ENCODE results near the gene UTS2B.
"Not testable (repeated sequence)": the region's sequence is repeated elsewhere in the genome, so short reads cannot be mapped to it uniquely, and the experiment has no call there.

Gene UTS2B

GRCh38 chr3:191269289-191270085, 60.8 kb downstream of the UTS2B start:
- DNase-seq = no peak

- no peak for DNase-seq
Measured at GRCh38 chr3:191268737-191269136, 61.6 kb downstream of the UTS2B start.

- no peak for DNase-seq
Measured at GRCh38 chr3:191263850-191264249, 66.5 kb downstream of the UTS2B start.

GRCh38 chr3:191263365-191263764, 67.0 kb downstream of the UTS2B start:
- no peak for DNase-seq

- DNase-seq = no peak
Measured at GRCh38 chr3:191262650-191263049, 67.7 kb downstream of the UTS2B start.

- no peak for DNase-seq
Measured at GRCh38 chr3:191261304-191261638, 69.1 kb downstream of the UTS2B start.

GRCh38 chr3:191260431-191261303, 69.7 kb downstream of the UTS2B start:
- DNase-seq = no peak

GRCh38 chr3:191259486-191259885, 70.8 kb downstream of the UTS2B start:
- DNase-seq = no peak

- no peak for DNase-seq
Measured at GRCh38 chr3:191257286-191257685, 73.0 kb downstream of the UTS2B start.

GRCh38 chr3:191256405-191256804, 73.9 kb downstream of the UTS2B start:
- DNase-seq = no peak

GRCh38 chr3:191255156-191255555, 75.2 kb downstream of the UTS2B start:
- no peak for DNase-seq

- DNase-seq = no peak
Measured at GRCh38 chr3:191254098-191254873, 76.0 kb downstream of the UTS2B start.

- DNase-seq = no peak
Measured at GRCh38 chr3:191253089-191253799, 77.1 kb downstream of the UTS2B start.

GRCh38 chr3:191246630-191247029, 83.7 kb downstream of the UTS2B start:
- no peak for DNase-seq

GRCh38 chr3:191246034-191246433, 84.3 kb downstream of the UTS2B start:
- not testable (repeated sequence) for DNase-seq

- DNase-seq = no peak
Measured at GRCh38 chr3:191244242-191244867, 86.0 kb downstream of the UTS2B start.

- no peak for DNase-seq
Measured at GRCh38 chr3:191240486-191240885, 89.8 kb downstream of the UTS2B start.

- no peak for DNase-seq
Measured at GRCh38 chr3:191239407-191240031, 90.8 kb downstream of the UTS2B start.

GRCh38 chr3:191238321-191238817, 92.0 kb downstream of the UTS2B start:
- DNase-seq = no peak

GRCh38 chr3:191237047-191237882, 93.1 kb downstream of the UTS2B start:
- DNase-seq = no peak

GRCh38 chr3:191236646-191237045, 93.7 kb downstream of the UTS2B start:
- DNase-seq = no peak
